ES-I3 (cell line): Measurements from ENCODE around the gene MCMBP.

ENCODE experiments used
- H3K36me3 ChIP-seq: 2 replicates; pipeline ENCODE4 v1.6.1; 2013; ENCODE audit warnings: mild to moderate bottlenecking, low read length, control low read depth, moderate library complexity; ENCODE audit not compliant: insufficient read depth
- H3K4me1 ChIP-seq: 2 replicates; pipeline ENCODE4 v1.6.1; 2013; ENCODE audit warnings: mild to moderate bottlenecking, control low read depth, low read length; ENCODE audit not compliant: insufficient read depth
- H3K9ac ChIP-seq: 2 replicates; pipeline ENCODE4 v1.6.1; 2013; ENCODE audit warnings: low read depth, mild to moderate bottlenecking, low read length, moderate library complexity
- H3K9me3 ChIP-seq: 2 replicates; pipeline ENCODE4 v1.6.1; 2013; ENCODE audit warnings: mild to moderate bottlenecking, low read length, moderate library complexity; ENCODE audit not compliant: control insufficient read depth, insufficient read depth

Gene MCMBP

GRCh38 chr10:119831656-119832055 lies 41.0 kb downstream of the MCMBP start:
- H3K9ac ChIP-seq: no peak overlapping the region
- H3K9me3 ChIP-seq: no peaks in the 10 kb centered on the region
- H3K4me1 ChIP-seq: no peaks in the 10 kb centered on the region; the same call in 1 of the 2 replicates
- peaks cover 26% of the 10 kb centered on the region for H3K36me3 ChIP-seq

- Histone ChIP-seq H3K9me3 (no peaks in the 10 kb centered on the region), H3K4me1 (no peaks in the 10 kb centered on the region; the same call in 1 of the 2 replicates), H3K9ac (no peak overlapping the region), H3K36me3 (peaks cover 28% of the 10 kb centered on the region)
Measured at GRCh38 chr10:119830851-119831250, 41.8 kb downstream of the MCMBP start.

GRCh38 chr10:119829429-119829828 lies 43.2 kb downstream of the MCMBP start:
- Histone ChIP-seq H3K36me3 (peaks cover 36% of the 10 kb centered on the region), H3K4me1 (no peaks in the 10 kb centered on the region; the same call in 1 of the 2 replicates), H3K9ac (no peak overlapping the region), H3K9me3 (no peaks in the 10 kb centered on the region)

GRCh38 chr10:119827430-119827829 lies 45.2 kb downstream of the MCMBP start:
- Histone ChIP-seq H3K36me3 (peaks cover 36% of the 10 kb centered on the region), H3K4me1 (no peaks in the 10 kb centered on the region), H3K9me3 (no peaks in the 10 kb centered on the region), H3K9ac (no peak overlapping the region)

GRCh38 chr10:119826771-119827170 lies 45.9 kb downstream of the MCMBP start:
- H3K4me1 ChIP-seq: no peaks in the 10 kb centered on the region
- no peak overlapping the region for H3K9ac ChIP-seq
- no peaks in the 10 kb centered on the region for H3K9me3 ChIP-seq
- H3K36me3 ChIP-seq: peaks cover 36% of the 10 kb centered on the region

GRCh38 chr10:119824299-119824698 lies 48.3 kb downstream of the MCMBP start:
- H3K36me3 ChIP-seq: peaks cover 29% of the 10 kb centered on the region
- H3K4me1 ChIP-seq: no peaks in the 10 kb centered on the region
- no peak overlapping the region for H3K9ac ChIP-seq
- no peaks in the 10 kb centered on the region for H3K9me3 ChIP-seq

- H3K9ac ChIP-seq: peak overlapping the region; percentile 96; the same call in 1 of the 2 replicates
- H3K36me3 ChIP-seq: peaks cover 18% of the 10 kb centered on the region
- H3K9me3 ChIP-seq: no peaks in the 10 kb centered on the region
- H3K4me1 ChIP-seq: no peaks in the 10 kb centered on the region
Measured at GRCh38 chr10:119821182-119821581, 51.5 kb downstream of the MCMBP start.

- Histone ChIP-seq H3K9ac (peak overlapping the region; percentile 96), H3K4me1 (no peaks in the 10 kb centered on the region)
Measured at GRCh38 chr10:119818889-119819270, 53.8 kb downstream of the MCMBP start.

GRCh38 chr10:119817991-119818888 lies 54.4 kb downstream of the MCMBP start:
- H3K36me3 ChIP-seq: 0 out of 2 replicates have a peak, but pooled peaks cover 2% of the 10 kb centered on the region
- H3K9ac ChIP-seq: peak overlapping the region; percentile 96
- no peaks in the 10 kb centered on the region for H3K9me3 ChIP-seq
- H3K4me1 ChIP-seq: no peaks in the 10 kb centered on the region

More at GRCh38 chr10:119818889-119819270, 53.8 kb downstream of the MCMBP start:
- H3K36me3 ChIP-seq: peaks cover 6% of the 10 kb centered on the region; the same call in 1 of the 2 replicates
- H3K9me3 ChIP-seq: no peaks in the 10 kb centered on the region

GRCh38 chr10:119815671-119816070 lies 57.0 kb downstream of the MCMBP start:
- Histone ChIP-seq H3K36me3 (0 out of 2 replicates have a peak, but pooled peaks cover 2% of the 10 kb centered on the region), H3K9ac (no peak overlapping the region), H3K4me1 (no peaks in the 10 kb centered on the region), H3K9me3 (no peaks in the 10 kb centered on the region)

GRCh38 chr10:119812684-119813083 lies 60.0 kb downstream of the MCMBP start:
- H3K4me1 ChIP-seq: no peaks in the 10 kb centered on the region
- H3K36me3 ChIP-seq: 0 out of 2 replicates have a peak, but pooled peaks cover 2% of the 10 kb centered on the region
- no peak overlapping the region for H3K9ac ChIP-seq
- no peaks in the 10 kb centered on the region for H3K9me3 ChIP-seq

GRCh38 chr10:119811122-119811521 lies 61.5 kb downstream of the MCMBP start:
- Histone ChIP-seq H3K9me3 (no peaks in the 10 kb centered on the region), H3K4me1 (no peaks in the 10 kb centered on the region), H3K36me3 (0 out of 2 replicates have a peak, but pooled peaks cover 2% of the 10 kb centered on the region), H3K9ac (no peak overlapping the region; the same call in 1 of the 2 replicates)

- Histone ChIP-seq H3K9me3 (no peaks in the 10 kb centered on the region), H3K36me3 (no peaks in the 10 kb centered on the region; the same call in none of the 2 replicates), H3K9ac (no peak overlapping the region), H3K4me1 (no peaks in the 10 kb centered on the region)
Measured at GRCh38 chr10:119807960-119808697, 64.5 kb downstream of the MCMBP start.

GRCh38 chr10:119806334-119807130 lies 66.1 kb downstream of the MCMBP start:
- no peak overlapping the region for H3K9ac ChIP-seq
- H3K4me1 ChIP-seq: no peaks in the 10 kb centered on the region
- no peaks in the 10 kb centered on the region; the same call in none of the 2 replicates for H3K36me3 ChIP-seq
- no peaks in the 10 kb centered on the region for H3K9me3 ChIP-seq
